ENCODE results near the gene KSR1.

GRCh38 chr17:27413792-27414191 is 42.5 kb upstream of the KSR1 start:
- no peak for TF ChIP-seq CTCF (IDR thresholded peaks at IDR 0.05)
- no peak for TF ChIP-seq ZFX (IDR thresholded peaks at IDR 0.05; ENCODE audit: borderline replicate concordance)

All from 22Rv1 (cell line).